CD8-positive, alpha-beta memory T cell (primary cell): ENCODE measurements around the gene OSGEP. TPM values are rescaled to one million over a fixed set of nuclear protein-coding genes. Genes with fewer than 3 reads are reported as not detected.

Experiments used
- CTCF ChIA-PET: fragments of 350-600 bp; sonication (Branson Sonifier 250); formaldehyde crosslinking; loops from one replicate; lab custom pipeline; 2021; ENCODE audit warnings: antibody characterized with exemption; lab: Charles Lee
- POLR2A ChIA-PET: fragments of 350-600 bp; sonication (Branson Sonifier 250); formaldehyde crosslinking; loops from one replicate; lab custom pipeline; 2021; ENCODE audit warnings: antibody characterized with exemption; lab: Charles Lee
- DNase-seq, 5 donors: peaks; one replicate each; pipeline versions ENCODE4 v3.0.0 to v3.0.0-alpha.2; 2020 to 2022; ENCODE audit warnings: mixed read lengths in 1 of 5
- H3K27ac ChIP-seq: one replicate; pipeline ENCODE4 v1.7.0; 2013; ENCODE audit warnings: low read depth, mild to moderate bottlenecking, low read length, moderate library complexity
- H3K27me3 ChIP-seq: 2 replicates; pipeline ENCODE4 v1.7.0; 2013; ENCODE audit warnings: low read length, mild to moderate bottlenecking; ENCODE audit not compliant: insufficient read depth, poor library complexity, severe bottlenecking
- H3K36me3 ChIP-seq: 2 replicates; pipeline ENCODE4 v1.7.0; 2013; ENCODE audit warnings: mild to moderate bottlenecking, low read length, moderate library complexity; ENCODE audit not compliant: insufficient read depth
- H3K4me1 ChIP-seq: 2 replicates; pipeline ENCODE4 v1.7.0; 2013; ENCODE audit warnings: mild to moderate bottlenecking, low read length, moderate library complexity; ENCODE audit not compliant: insufficient read depth
- H3K4me3 ChIP-seq: 2 replicates; pipeline ENCODE4 v1.7.0; 2013; ENCODE audit warnings: mild to moderate bottlenecking, low read length
- H3K9me3 ChIP-seq: 2 replicates; pipeline ENCODE4 v1.7.0; 2013; ENCODE audit warnings: mild to moderate bottlenecking, low read length
- H3K27ac Mint-ChIP-seq, 8 donors: one replicate each; pipeline ENCODE4 v1.8.0; 2020 to 2021; ENCODE audit warnings: mixed read lengths in 8 of 8, mild to moderate bottlenecking in 6 of 8, inconsistent platforms in 3 of 8, moderate library complexity in 3 of 8
- H3K27me3 Mint-ChIP-seq, 2 donors: one replicate each; pipeline ENCODE4 v1.8.0; 2020 to 2021; ENCODE audit warnings: mixed read lengths in 2 of 2, mild to moderate bottlenecking in 1 of 2, moderate library complexity in 1 of 2
- H3K36me3 Mint-ChIP-seq, 3 donors: one replicate each; pipeline ENCODE4 v1.8.0; 2020 to 2021; ENCODE audit warnings: mixed read lengths in 3 of 3, inconsistent platforms in 1 of 3, mild to moderate bottlenecking in 1 of 3
- H3K4me1 Mint-ChIP-seq, 3 donors: one replicate each; pipeline ENCODE4 v1.8.0; 2020 to 2021; ENCODE audit warnings: mixed read lengths in 3 of 3, inconsistent platforms in 1 of 3, mild to moderate bottlenecking in 1 of 3
- H3K4me3 Mint-ChIP-seq, 7 donors: one replicate each; pipeline ENCODE4 v1.8.0; 2020 to 2021; ENCODE audit warnings: mixed read lengths in 7 of 7, mild to moderate bottlenecking in 6 of 7, moderate library complexity in 4 of 7, inconsistent platforms in 2 of 7
- H3K9me3 Mint-ChIP-seq, 5 donors: one replicate each; pipeline ENCODE4 v1.8.0; 2020 to 2022; ENCODE audit warnings: mixed read lengths in 5 of 5, mild to moderate bottlenecking in 3 of 5, moderate library complexity in 2 of 5, inconsistent platforms in 1 of 5
- polyA plus RNA-seq: library from polyadenylated mRNA; unstranded; fragments of 300-500 nt; fragmentation: Illumina TruSeq; gene quantifications from one replicate; pipeline ENCODE4 v1.2.3, GENCODE V29; 2021
- total RNA-seq, 2 experiments: library from RNA; stranded (reverse); gene quantifications; one replicate each; pipeline ENCODE4 v1.2.3, GENCODE V29; 2021

OSGEP gene
- total and polyA plus RNA-seq, 3 experiments from 2014 or later = 48.9 to 58.1 (median 58.0) TPM

DNA sequence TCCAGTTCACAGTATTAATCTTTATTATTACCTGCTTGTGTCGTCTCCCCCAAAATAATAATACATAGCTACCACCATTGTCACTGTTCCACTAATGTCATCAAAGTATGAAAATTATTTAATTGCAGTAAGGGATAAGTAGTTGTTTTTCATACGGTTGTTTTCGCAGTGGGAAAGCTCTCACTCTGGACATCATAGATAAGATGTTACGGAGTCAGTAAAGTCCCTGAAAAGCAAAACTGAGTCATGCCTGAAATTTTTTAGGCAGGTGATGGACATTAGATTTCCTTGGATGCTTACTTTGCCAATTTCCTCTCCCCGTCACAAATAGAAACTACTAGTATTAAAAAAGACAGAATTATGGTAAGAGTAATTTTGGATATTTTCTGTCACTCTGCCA, 27.8 kb upstream of the OSGEP start:
- CTCF ChIA-PET = interaction anchor here (0.7 to 2.0 kb wide), 4 partner anchors 13 to 29 kb away, joined by 3 to 6 read pairs (median 4); partner anchors contain the start of gene PNP
- H3K36me3 ChIP-seq = no peaks in the 10 kb centered on the region
- no peaks in the 10 kb centered on the region for H3K9me3 Mint-ChIP-seq
- H3K27me3 Mint-ChIP-seq = no peaks in the 10 kb centered on the region
- H3K4me1 ChIP-seq = peaks cover 47% of the 10 kb centered on the region
- no peaks in the 10 kb centered on the region for H3K27me3 ChIP-seq
- no peak overlapping the region for H3K4me3 ChIP-seq
- H3K4me1 Mint-ChIP-seq = peaks cover 66 to 90% (median 88%) of the 10 kb centered on the region in 3 donors
- H3K36me3 Mint-ChIP-seq = peaks cover 4 to 10% (median 8%) of the 10 kb centered on the region in 3 donors
- POLR2A ChIA-PET = no interaction called here
- H3K4me3 Mint-ChIP-seq = no peak overlapping the region
- peak overlapping the region in 6 of 8 donors; percentile 38 to 73 (median 64) for H3K27ac Mint-ChIP-seq
- no peak for DNase-seq
- H3K27ac ChIP-seq = no peak overlapping the region
- H3K9me3 ChIP-seq = no peaks in the 10 kb centered on the region

DNA sequence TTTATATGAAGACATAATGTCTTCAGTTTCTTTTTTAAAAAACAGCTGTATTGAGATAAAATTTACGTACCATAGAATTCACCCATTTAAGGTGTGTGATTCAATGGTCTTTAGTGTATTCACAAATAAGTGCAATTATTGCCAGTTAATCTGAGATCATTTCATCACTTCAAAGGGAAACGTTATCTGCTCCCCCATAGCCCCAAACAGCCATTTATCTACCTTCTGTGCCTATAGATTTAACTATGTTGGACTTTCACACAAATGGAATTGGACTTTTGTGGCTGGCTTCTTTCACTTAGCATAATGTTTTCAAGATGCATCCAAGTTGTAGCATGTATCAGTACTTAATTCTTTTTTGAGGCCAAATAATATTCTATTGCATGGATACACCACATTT, 24.3 kb upstream of the OSGEP start:
- H3K27ac Mint-ChIP-seq = peak overlapping the region in 7 of 8 donors; percentile 65 to 97 (median 87)
- Histone ChIP-seq H3K27ac (no peak overlapping the region), H3K4me1 (peaks cover 70% of the 10 kb centered on the region), H3K27me3 (no peaks in the 10 kb centered on the region), H3K4me3 (no peak overlapping the region), H3K9me3 (no peaks in the 10 kb centered on the region), H3K36me3 (peaks cover 28% of the 10 kb centered on the region)
- no peaks in the 10 kb centered on the region for H3K27me3 Mint-ChIP-seq
- H3K9me3 Mint-ChIP-seq = no peaks in the 10 kb centered on the region
- ChIA-PET POLR2A (no interaction called here), CTCF (interaction anchor here (2.0 kb wide), 1 partner anchor 9 kb away, joined by 7 read pairs; the partner anchor contains the start of gene PNP)
- H3K36me3 Mint-ChIP-seq = peaks cover 32 to 45% (median 40%) of the 10 kb centered on the region in 3 donors
- DNase-seq = no peak
- peak overlapping the region in 1 of 7 donors; percentile 25 for H3K4me3 Mint-ChIP-seq
- H3K4me1 Mint-ChIP-seq = peaks cover 75 to 100% (median 96%) of the 10 kb centered on the region in 3 donors

DNA sequence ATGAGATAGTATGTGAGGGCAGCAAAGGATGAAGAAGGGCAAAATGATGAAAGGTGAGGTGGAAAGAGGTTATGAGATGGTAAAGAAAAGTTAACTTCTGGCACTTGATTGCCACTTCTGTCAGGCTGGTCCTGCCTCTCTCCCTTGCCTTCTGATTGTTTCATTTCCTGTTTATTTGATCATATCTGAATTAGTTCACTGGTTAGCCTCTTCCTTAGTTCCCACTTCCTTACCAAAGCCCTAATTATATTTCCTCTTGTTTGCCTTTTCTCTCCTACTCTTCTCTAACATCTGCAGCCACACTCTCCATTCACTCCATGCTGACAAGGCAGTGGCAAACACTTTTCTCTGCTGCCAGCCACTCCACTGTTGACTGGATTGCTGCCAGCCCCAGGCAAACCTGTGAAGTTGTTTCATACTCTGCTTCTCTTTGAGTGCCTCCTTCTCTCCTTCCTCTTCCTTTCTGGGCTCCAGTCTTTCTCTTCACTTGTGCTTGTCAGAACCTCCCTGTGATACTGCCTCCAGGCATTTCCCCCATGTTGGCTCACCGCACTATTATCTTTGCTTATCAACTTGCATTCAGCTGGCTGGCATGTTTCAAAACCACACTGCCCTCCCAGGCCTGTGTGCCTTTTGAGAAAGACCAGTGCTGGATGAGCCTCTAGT, 22.7 kb upstream of the OSGEP start:
- peak overlapping the region; percentile 26 to 84 (median 73) for H3K4me3 Mint-ChIP-seq
- no peaks in the 10 kb centered on the region for H3K27me3 ChIP-seq
- no peaks in the 10 kb centered on the region for H3K27me3 Mint-ChIP-seq
- H3K4me3 ChIP-seq = peak overlapping the region; percentile 35
- ChIA-PET POLR2A (interaction anchor here (0.9 kb wide), 2 partner anchors 12 to 16 kb away, joined by 3 read pairs; partner anchors contain the start of gene PIP4P1), CTCF (interaction anchor here (1.3 kb wide), 1 partner anchor 16 kb away, joined by 4 read pairs; the partner anchor contains the start of gene PIP4P1)
- H3K27ac ChIP-seq = peak overlapping the region; percentile 34
- DNase-seq = peak; percentile 26 to 57 (median 51)
- H3K36me3 Mint-ChIP-seq = peaks cover 41 to 60% (median 49%) of the 10 kb centered on the region in 3 donors
- peaks cover 75% of the 10 kb centered on the region for H3K4me1 ChIP-seq
- no peaks in the 10 kb centered on the region for H3K9me3 ChIP-seq
- H3K9me3 Mint-ChIP-seq = no peaks in the 10 kb centered on the region
- H3K4me1 Mint-ChIP-seq = peaks cover 79 to 99% (median 94%) of the 10 kb centered on the region in 3 donors
- peaks cover 41% of the 10 kb centered on the region for H3K36me3 ChIP-seq
- H3K27ac Mint-ChIP-seq = peak overlapping the region; percentile 83 to 96 (median 87)

DNA sequence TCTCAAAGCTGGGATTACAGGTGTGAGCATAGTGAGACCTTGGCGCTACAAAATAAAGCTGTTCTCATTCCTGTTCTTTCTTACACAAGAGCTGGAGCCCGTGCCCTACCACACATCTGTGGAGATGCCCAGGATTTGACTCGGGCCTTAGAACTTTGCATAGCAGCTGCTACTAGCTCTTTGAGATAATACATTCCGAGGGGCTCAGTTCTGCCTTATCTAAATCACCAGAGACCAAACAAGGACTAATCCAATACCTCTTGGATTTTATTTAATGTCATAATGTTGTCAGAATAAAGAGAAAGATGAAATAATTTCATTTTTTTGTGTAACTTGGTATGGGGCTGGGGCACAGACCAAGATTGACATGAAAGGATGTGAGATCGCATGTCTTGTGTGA, 22.2 kb upstream of the OSGEP start:
- Histone ChIP-seq H3K4me1 (peaks cover 79% of the 10 kb centered on the region), H3K27ac (peak overlapping the region; percentile 34), H3K9me3 (no peaks in the 10 kb centered on the region), H3K4me3 (peak overlapping the region; percentile 35), H3K27me3 (no peaks in the 10 kb centered on the region), H3K36me3 (peaks cover 44% of the 10 kb centered on the region)
- Mint-ChIP-seq H3K27ac (peak overlapping the region; percentile 83 to 96 (median 87)), H3K27me3 (no peaks in the 10 kb centered on the region), H3K4me1 (peaks cover 79 to 99% (median 94%) of the 10 kb centered on the region in 3 donors), H3K9me3 (no peaks in the 10 kb centered on the region), H3K36me3 (peaks cover 43 to 66% (median 51%) of the 10 kb centered on the region in 3 donors), H3K4me3 (peak overlapping the region; percentile 26 to 84 (median 73))
- ChIA-PET POLR2A (interaction anchor here (0.6 to 0.9 kb wide), 2 partner anchors 15 to 516 kb away, joined by 3 read pairs; partner anchors contain the start of gene PIP4P1), CTCF (interaction anchor here (0.7 to 1.4 kb wide), 3 partner anchors 11 to 215 kb away, joined by 3 to 4 read pairs (median 4); partner anchors contain the start of gene PIP4P1)
- no peak for DNase-seq

DNA sequence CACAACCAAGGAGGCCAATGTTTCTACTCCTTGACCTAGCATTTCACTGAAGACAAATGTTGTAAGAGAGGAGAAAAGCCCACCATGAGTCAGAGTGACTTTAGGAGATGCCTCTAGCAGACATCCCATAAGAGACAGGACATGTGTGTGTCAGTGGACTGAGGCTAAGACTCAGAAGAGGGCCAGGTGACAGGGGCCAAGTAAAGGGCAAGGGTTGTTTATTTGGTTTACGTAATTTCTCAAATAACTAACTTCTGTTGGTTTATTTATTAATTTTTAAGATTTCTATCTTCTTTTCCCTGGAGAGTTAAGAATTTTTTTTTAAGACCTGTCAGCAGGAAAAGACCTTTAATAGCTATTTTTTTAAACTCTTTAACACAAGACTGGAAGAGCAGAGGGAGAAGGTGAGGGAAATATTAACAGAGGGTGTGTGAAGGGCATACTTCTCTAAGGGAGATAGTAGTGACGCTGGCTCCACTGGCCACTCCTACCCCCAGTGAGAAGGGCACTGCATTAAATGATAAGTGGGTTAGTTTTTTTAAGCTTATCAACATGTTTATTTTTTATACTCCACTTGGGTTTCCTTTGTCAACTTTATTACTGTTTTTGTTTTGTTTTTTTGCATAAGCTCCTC, 18.0 kb upstream of the OSGEP start:
- Mint-ChIP-seq H3K27me3 (no peaks in the 10 kb centered on the region), H3K9me3 (no peaks in the 10 kb centered on the region), H3K4me1 (peaks cover 70 to 84% (median 83%) of the 10 kb centered on the region in 3 donors), H3K36me3 (peaks cover 39 to 80% (median 48%) of the 10 kb centered on the region in 3 donors), H3K27ac (peak overlapping the region; percentile 62 to 93 (median 89)), H3K4me3 (peak overlapping the region; percentile 54 to 100 (median 95))
- no peaks in the 10 kb centered on the region for H3K27me3 ChIP-seq
- CTCF ChIA-PET = interaction anchor here (1.0 to 1.3 kb wide), 2 partner anchors 17 to 18 kb away, joined by 3 read pairs; partner anchors contain the start of genes APEX1 and OSGEP
- DNase-seq = no peak
- no peaks in the 10 kb centered on the region for H3K9me3 ChIP-seq
- POLR2A ChIA-PET = interaction anchor here (1.6 kb wide), 1 partner anchor 11 kb away, joined by 9 read pairs; the partner anchor contains the start of gene PIP4P1
- H3K4me3 ChIP-seq = no peak overlapping the region
- peaks cover 44% of the 10 kb centered on the region for H3K36me3 ChIP-seq
- no peak overlapping the region for H3K27ac ChIP-seq
- H3K4me1 ChIP-seq = peaks cover 71% of the 10 kb centered on the region

DNA sequence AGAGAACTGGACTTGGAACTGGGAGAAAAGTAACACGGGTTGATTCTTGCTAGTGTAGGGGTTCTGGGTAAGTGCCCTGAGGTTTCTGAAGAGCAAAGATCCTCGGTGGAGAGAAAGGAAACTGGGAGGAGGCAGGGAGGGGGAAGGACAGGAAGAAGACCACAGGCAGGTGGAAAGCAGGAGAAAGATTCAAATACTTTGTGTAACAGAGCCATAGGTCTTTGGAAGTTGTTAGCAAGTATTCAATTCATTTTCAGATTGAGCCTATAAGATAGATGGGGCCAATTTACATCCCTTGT, 15.9 kb upstream of the OSGEP start:
- Histone ChIP-seq H3K4me1 (peaks cover 50% of the 10 kb centered on the region), H3K27me3 (no peaks in the 10 kb centered on the region), H3K27ac (peak overlapping the region; percentile 82), H3K4me3 (peak overlapping the region; percentile 90), H3K9me3 (no peaks in the 10 kb centered on the region), H3K36me3 (peaks cover 32% of the 10 kb centered on the region)
- Mint-ChIP-seq H3K4me1 (peaks cover 49 to 63% (median 62%) of the 10 kb centered on the region in 3 donors), H3K27ac (peak overlapping the region; percentile 78 to 100 (median 97)), H3K36me3 (peaks cover 26 to 59% (median 30%) of the 10 kb centered on the region in 3 donors), H3K27me3 (no peaks in the 10 kb centered on the region), H3K4me3 (peak overlapping the region; percentile 94 to 100 (median 98)), H3K9me3 (no peaks in the 10 kb centered on the region)
- ChIA-PET POLR2A (interaction anchor here (1.1 to 1.6 kb wide), 4 partner anchors 9 to 128 kb away, joined by 4 to 21 read pairs (median 12); partner anchors contain the start of genes APEX1, OSGEP, PARP2 and PIP4P1), CTCF (interaction anchor here (0.7 to 1.8 kb wide), 6 partner anchors 9 to 142 kb away, joined by 3 to 6 read pairs (median 4); partner anchors contain the start of gene PIP4P1)
- DNase-seq = no peak

DNA sequence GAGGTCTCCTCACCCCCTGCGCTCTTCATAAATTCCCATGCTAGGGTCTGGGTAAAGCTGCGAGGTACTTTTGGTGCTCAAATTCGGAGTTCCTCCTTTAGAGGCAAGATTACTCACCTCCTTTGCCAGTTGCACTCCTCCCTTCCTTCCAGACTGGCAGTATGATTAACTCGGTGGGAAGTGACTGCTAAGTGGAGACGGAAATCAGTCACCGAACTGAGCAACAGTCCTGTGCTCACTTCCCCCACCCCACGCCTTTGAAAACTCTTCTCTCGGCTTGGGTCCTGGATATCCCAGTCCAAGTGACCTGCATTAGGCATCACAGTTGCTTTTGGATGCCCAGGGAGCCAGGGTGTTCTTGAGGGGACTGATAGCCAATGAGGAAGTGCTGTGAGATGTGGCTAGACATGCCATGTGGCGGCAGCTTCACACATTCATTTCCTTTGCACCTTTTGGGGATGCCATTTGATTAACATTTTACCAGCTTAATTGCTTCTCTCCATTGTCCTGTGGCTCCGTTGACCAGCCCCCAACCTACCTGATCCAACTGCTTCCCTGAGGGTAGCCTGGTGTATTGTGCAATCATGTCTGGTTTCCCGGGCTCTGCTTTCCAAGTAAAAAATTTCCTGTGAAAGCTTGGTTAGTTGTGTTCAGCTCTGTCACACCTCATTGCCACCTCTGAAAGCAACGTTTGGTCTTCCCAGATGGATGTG, 15.4 kb upstream of the OSGEP start:
- POLR2A ChIA-PET = interaction anchor here (1.1 to 1.6 kb wide), 5 partner anchors 9 to 144 kb away, joined by 3 to 21 read pairs (median 6); partner anchors contain the start of genes APEX1, OSGEP, PARP2 and PIP4P1
- Mint-ChIP-seq H3K9me3 (no peaks in the 10 kb centered on the region), H3K36me3 (peaks cover 21 to 54% (median 25%) of the 10 kb centered on the region in 3 donors), H3K27ac (peak overlapping the region; percentile 78 to 100 (median 97)), H3K4me3 (peak overlapping the region; percentile 94 to 100 (median 98)), H3K27me3 (no peaks in the 10 kb centered on the region), H3K4me1 (peaks cover 48 to 58% (median 57%) of the 10 kb centered on the region in 3 donors)
- CTCF ChIA-PET = interaction anchor here (0.8 to 1.8 kb wide), 9 partner anchors 8 to 143 kb away, joined by 3 to 7 read pairs (median 4); partner anchors contain the start of genes PARP2 and PIP4P1
- DNase-seq = peak; percentile 28 to 66 (median 41)
- peaks cover 27% of the 10 kb centered on the region for H3K36me3 ChIP-seq
- peak overlapping the region; percentile 82 for H3K27ac ChIP-seq
- H3K9me3 ChIP-seq = no peaks in the 10 kb centered on the region
- peak overlapping the region; percentile 90 for H3K4me3 ChIP-seq
- peaks cover 45% of the 10 kb centered on the region for H3K4me1 ChIP-seq
- H3K27me3 ChIP-seq = no peaks in the 10 kb centered on the region
